ENCODE results near the gene GLRA1.

The GLRA1 gene

GRCh38 chr5:151909628-151910027, 15.0 kb downstream of the GLRA1 start:
- TF ChIP-seq EZH2 (IDR thresholded peaks at IDR 0.05) (no peak), POLR2AphosphoS5 (IDR thresholded peaks at IDR 0.05; ENCODE audit: borderline replicate concordance, low read depth, low read length) (no peak), FOXP2 (optimal IDR thresholded peaks at IDR 0.05; ENCODE audit: control extremely low read depth, extremely low read length, insufficient read depth) (no peak)
- Histone ChIP-seq H3K27ac (no peak overlapping the region), H3K36me3 (ENCODE audit: insufficient read depth, low read length) (no peaks in the 10 kb centered on the region), H3K9ac (ENCODE audit: insufficient read length) (no peak overlapping the region), H3K4me3 (no peak overlapping the region), H3K9me3 (ENCODE audit: low read depth, low read length) (no peaks in the 10 kb centered on the region)
- DNase-seq (ENCODE audit: low read depth, low spot score) = no peak

- no peaks in the 10 kb centered on the region for H3K9me3 ChIP-seq (ENCODE audit: low read depth, low read length)
- no peak overlapping the region for H3K27ac ChIP-seq
- TF ChIP-seq FOXP2 (optimal IDR thresholded peaks at IDR 0.05; ENCODE audit: control extremely low read depth, extremely low read length, insufficient read depth) (no peak), POLR2AphosphoS5 (IDR thresholded peaks at IDR 0.05; ENCODE audit: borderline replicate concordance, low read depth, low read length) (no peak), EZH2 (IDR thresholded peaks at IDR 0.05) (no peak)
- DNase-seq (ENCODE audit: low read depth, low spot score) = no peak
- no peak overlapping the region for H3K4me3 ChIP-seq
- no peaks in the 10 kb centered on the region for H3K36me3 ChIP-seq (ENCODE audit: insufficient read depth, low read length)
- H3K9ac ChIP-seq (ENCODE audit: insufficient read length) = no peak overlapping the region
Measured at GRCh38 chr5:151906246-151906645, 18.4 kb downstream of the GLRA1 start.

GRCh38 chr5:151905557-151905961, 19.1 kb downstream of the GLRA1 start:
- no peak for DNase-seq (ENCODE audit: low read depth, low spot score)

GRCh38 chr5:151904909-151905308, 19.7 kb downstream of the GLRA1 start:
- Histone ChIP-seq H3K4me3 (no peak overlapping the region), H3K27ac (no peak overlapping the region), H3K9ac (ENCODE audit: insufficient read length) (no peak overlapping the region), H3K9me3 (ENCODE audit: low read depth, low read length) (no peaks in the 10 kb centered on the region), H3K36me3 (ENCODE audit: insufficient read depth, low read length) (no peaks in the 10 kb centered on the region)
- no peak for TF ChIP-seq FOXP2 (optimal IDR thresholded peaks at IDR 0.05; ENCODE audit: control extremely low read depth, extremely low read length, insufficient read depth)
- no peak for TF ChIP-seq POLR2AphosphoS5 (IDR thresholded peaks at IDR 0.05; ENCODE audit: borderline replicate concordance, low read depth, low read length)
- TF ChIP-seq EZH2 (IDR thresholded peaks at IDR 0.05) = no peak
- no peak for DNase-seq (ENCODE audit: low read depth, low spot score)

More at GRCh38 chr5:151905557-151905961, 19.1 kb downstream of the GLRA1 start:
- Histone ChIP-seq H3K9me3 (ENCODE audit: low read depth, low read length) (no peaks in the 10 kb centered on the region), H3K27ac (no peak overlapping the region), H3K4me3 (no peak overlapping the region), H3K9ac (ENCODE audit: insufficient read length) (no peak overlapping the region), H3K36me3 (ENCODE audit: insufficient read depth, low read length) (no peaks in the 10 kb centered on the region)
- TF ChIP-seq EZH2 (IDR thresholded peaks at IDR 0.05) = no peak
- TF ChIP-seq FOXP2 (optimal IDR thresholded peaks at IDR 0.05; ENCODE audit: control extremely low read depth, extremely low read length, insufficient read depth) = no peak
- no peak for TF ChIP-seq POLR2AphosphoS5 (IDR thresholded peaks at IDR 0.05; ENCODE audit: borderline replicate concordance, low read depth, low read length)

GRCh38 chr5:151904127-151904526, 20.5 kb downstream of the GLRA1 start:
- Histone ChIP-seq H3K9me3 (ENCODE audit: low read depth, low read length) (no peaks in the 10 kb centered on the region), H3K4me3 (no peak overlapping the region), H3K36me3 (ENCODE audit: insufficient read depth, low read length) (no peaks in the 10 kb centered on the region), H3K9ac (ENCODE audit: insufficient read length) (no peak overlapping the region), H3K27ac (no peak overlapping the region)
- no peak for DNase-seq (ENCODE audit: low read depth, low spot score)
- TF ChIP-seq POLR2AphosphoS5 (IDR thresholded peaks at IDR 0.05; ENCODE audit: borderline replicate concordance, low read depth, low read length) (no peak), FOXP2 (optimal IDR thresholded peaks at IDR 0.05; ENCODE audit: control extremely low read depth, extremely low read length, insufficient read depth) (no peak), EZH2 (IDR thresholded peaks at IDR 0.05) (no peak)

GRCh38 chr5:151903243-151903653, 21.4 kb downstream of the GLRA1 start:
- no peak for TF ChIP-seq FOXP2 (optimal IDR thresholded peaks at IDR 0.05; ENCODE audit: control extremely low read depth, extremely low read length, insufficient read depth)
- Histone ChIP-seq H3K4me3 (no peak overlapping the region), H3K9me3 (ENCODE audit: low read depth, low read length) (no peaks in the 10 kb centered on the region), H3K27ac (no peak overlapping the region), H3K36me3 (ENCODE audit: insufficient read depth, low read length) (no peaks in the 10 kb centered on the region), H3K9ac (ENCODE audit: insufficient read length) (no peak overlapping the region)
- no peak for DNase-seq (ENCODE audit: low read depth, low spot score)

GRCh38 chr5:151902215-151902614, 22.4 kb downstream of the GLRA1 start:
- TF ChIP-seq POLR2AphosphoS5 (IDR thresholded peaks at IDR 0.05; ENCODE audit: borderline replicate concordance, low read depth, low read length) = no peak
- TF ChIP-seq EZH2 (IDR thresholded peaks at IDR 0.05) = no peak
- TF ChIP-seq FOXP2 (optimal IDR thresholded peaks at IDR 0.05; ENCODE audit: control extremely low read depth, extremely low read length, insufficient read depth) = no peak
- H3K9ac ChIP-seq (ENCODE audit: insufficient read length) = no peak overlapping the region
- no peak overlapping the region for H3K27ac ChIP-seq
- no peak for DNase-seq (ENCODE audit: low read depth, low spot score)
- no peaks in the 10 kb centered on the region for H3K36me3 ChIP-seq (ENCODE audit: insufficient read depth, low read length)
- no peaks in the 10 kb centered on the region for H3K9me3 ChIP-seq (ENCODE audit: low read depth, low read length)
- no peak overlapping the region for H3K4me3 ChIP-seq

- Histone ChIP-seq H3K27ac (no peak overlapping the region), H3K4me3 (no peak overlapping the region), H3K9ac (ENCODE audit: insufficient read length) (no peak overlapping the region), H3K36me3 (ENCODE audit: insufficient read depth, low read length) (no peaks in the 10 kb centered on the region), H3K9me3 (ENCODE audit: low read depth, low read length) (no peaks in the 10 kb centered on the region)
- DNase-seq (ENCODE audit: low read depth, low spot score) = no peak
- no peak for TF ChIP-seq FOXP2 (optimal IDR thresholded peaks at IDR 0.05; ENCODE audit: control extremely low read depth, extremely low read length, insufficient read depth)
Measured at GRCh38 chr5:151901611-151902010, 23.0 kb downstream of the GLRA1 start.

- Histone ChIP-seq H3K27ac (no peak overlapping the region), H3K4me3 (no peak overlapping the region), H3K9ac (ENCODE audit: insufficient read length) (no peak overlapping the region), H3K9me3 (ENCODE audit: low read depth, low read length) (no peaks in the 10 kb centered on the region), H3K36me3 (ENCODE audit: insufficient read depth, low read length) (no peaks in the 10 kb centered on the region)
- TF ChIP-seq FOXP2 (optimal IDR thresholded peaks at IDR 0.05; ENCODE audit: control extremely low read depth, extremely low read length, insufficient read depth) (no peak), POLR2AphosphoS5 (IDR thresholded peaks at IDR 0.05; ENCODE audit: borderline replicate concordance, low read depth, low read length) (no peak), EZH2 (IDR thresholded peaks at IDR 0.05) (no peak)
- no peak for DNase-seq (ENCODE audit: low read depth, low spot score)
Measured at GRCh38 chr5:151900891-151901290, 23.8 kb downstream of the GLRA1 start.

Data from SK-N-MC (cell line).